Left colon (tissue), 2 donors: ENCODE results near the gene ENC1. TPM values are rescaled to one million over a fixed set of nuclear protein-coding genes. Genes with fewer than 3 reads are reported as not detected.

Experiments used
- ATAC-seq: fragments of 200-7000 bp; cut with Tn5 transposase; one replicate; pipeline ENCODE4 v1.9.1; 2020; ENCODE audit warnings: mild to moderate bottlenecking, moderate library complexity
- DNase-seq, 2 donors: peaks; one replicate each; pipeline ENCODE4 v3.0.0-alpha.2; 2020
- intact Hi-C, 2 donors: fragments of 100-400 bp; cut with DNase I in 1 of 2; cut with micrococcal nuclease in 1 of 2; formaldehyde crosslinking; loops; one replicate each; pipeline versions ENCODE4 v1.11.2 to v1.14.0; 2022; cut with DNase I, micrococcal nuclease
- total RNA-seq, 2 donors: library from RNA; stranded (reverse); fragmentation: NEBNext Ultra II Directional; extraction: Animal tissue kit (Norgen Biotek cat#: 25700); gene quantifications; one replicate each; pipeline ENCODE4 v1.2.1, GENCODE V29; 2021
- donor health status: DM: no; HTN: no; CAD: no.
- donor health status: DM: yes; HTN: yes; CAD: no.

Gene ENC1
- total RNA-seq, 2 donors from 2014 or later, result 18.9 to 27.4 TPM

DNA sequence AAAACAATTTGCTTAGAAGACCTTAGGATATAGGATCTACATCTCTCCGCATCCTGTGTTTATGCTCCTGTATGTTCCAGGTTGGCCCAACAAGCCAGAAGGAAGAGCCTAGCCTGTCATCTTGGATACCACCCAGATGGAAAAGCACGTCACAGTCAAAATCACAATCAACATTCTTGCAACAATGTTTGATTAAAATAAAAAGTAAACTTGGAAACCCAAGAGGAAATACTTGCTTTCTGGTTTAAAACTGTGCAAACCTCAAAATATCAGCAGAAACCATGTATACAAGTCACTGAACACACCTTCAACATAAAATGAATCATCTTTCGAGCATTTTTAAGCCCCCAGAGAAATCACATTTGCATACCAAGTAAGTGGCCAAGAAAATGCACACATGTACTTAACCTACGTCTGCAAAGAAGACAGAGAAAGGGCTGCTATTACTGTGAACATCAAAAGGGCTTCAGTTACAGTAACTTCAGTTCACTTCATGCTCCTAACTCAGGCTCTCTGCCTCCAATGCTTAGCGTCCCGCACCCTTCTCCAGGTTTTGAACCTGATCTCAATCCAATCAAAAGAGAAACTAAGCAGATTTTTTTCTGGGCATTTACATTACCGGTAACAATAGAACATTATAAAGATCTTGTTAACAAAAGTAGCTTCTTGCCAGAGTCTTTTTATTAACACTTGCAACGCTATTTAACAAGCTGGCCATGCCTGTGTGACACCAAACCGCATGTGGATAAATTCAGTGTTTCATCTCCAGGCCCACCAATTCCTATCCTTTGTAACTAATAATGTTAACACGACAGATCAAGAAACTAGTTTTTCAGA is 1.3 kb downstream of the ENC1 start:
- DNase-seq (no peak), ATAC-seq (no peak)

DNA sequence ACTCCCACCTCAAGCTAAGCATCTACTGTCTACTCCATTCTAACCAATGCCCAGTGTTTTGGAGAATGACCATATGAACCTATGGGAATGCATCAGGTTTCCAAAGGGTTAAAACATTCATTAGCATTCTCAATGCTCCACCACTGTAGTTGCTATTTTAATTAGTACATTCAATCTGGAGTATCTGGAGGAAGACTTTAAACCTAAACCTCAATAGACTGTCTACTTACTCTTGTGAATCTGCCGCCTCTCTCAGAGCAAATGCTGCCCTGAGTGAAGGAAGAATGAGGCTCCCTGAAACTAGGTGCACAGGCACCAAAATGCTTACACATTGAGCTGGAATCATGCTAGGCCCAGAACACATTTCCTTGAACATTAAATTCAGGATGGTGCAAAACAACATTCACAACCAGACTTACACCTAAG is 2.0 kb downstream of the ENC1 start:
- intact Hi-C loops, result no loop called here
- ATAC-seq, result no peak
- no peak for DNase-seq

More for the DNA sequence above, 1.3 kb downstream of the ENC1 start:
- intact Hi-C loops, result no loop called here

DNA sequence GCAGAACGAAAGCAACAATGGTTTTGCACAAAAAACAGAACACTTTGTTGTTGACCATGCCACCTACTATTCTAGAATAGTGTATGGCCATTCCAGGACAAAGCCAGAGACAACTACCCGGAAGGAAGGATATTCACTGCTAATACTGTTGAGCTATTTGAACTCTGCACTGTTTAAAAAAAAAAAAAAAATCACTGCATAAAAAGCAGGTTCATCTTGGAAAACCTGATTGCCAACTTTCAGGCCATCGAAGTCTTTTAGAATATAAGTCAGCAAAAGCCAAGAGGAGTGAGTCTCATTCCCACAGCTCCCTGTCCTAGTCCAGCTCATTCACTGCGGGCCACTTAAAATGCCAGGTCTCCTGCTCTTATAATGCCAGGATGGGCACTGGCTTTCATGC is 4.0 kb downstream of the ENC1 start:
- intact Hi-C loops, result no loop called here
- no peak for ATAC-seq
- no peak for DNase-seq

DNA sequence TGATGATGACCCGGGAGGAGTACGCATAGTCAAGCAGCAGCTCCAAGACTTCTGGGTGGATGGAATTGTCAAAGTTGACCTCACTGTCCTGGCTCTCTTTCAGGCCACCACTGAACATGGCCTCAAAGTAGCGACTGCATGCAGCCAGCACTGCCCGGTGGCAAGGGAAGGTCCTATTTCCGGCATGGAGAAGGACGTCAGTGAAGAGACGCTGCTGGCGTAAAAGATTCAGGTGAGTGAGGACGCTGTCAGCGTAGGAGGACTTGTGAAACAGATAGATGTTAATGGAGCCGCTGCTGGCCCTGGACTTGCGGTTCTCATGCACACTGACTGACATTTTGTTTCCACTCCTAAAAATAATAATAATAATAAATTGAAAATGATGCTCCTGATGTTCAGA is 4.4 kb downstream of the ENC1 start:
- intact Hi-C loops, result no loop called here
- ATAC-seq (no peak), DNase-seq (no peak)

DNA sequence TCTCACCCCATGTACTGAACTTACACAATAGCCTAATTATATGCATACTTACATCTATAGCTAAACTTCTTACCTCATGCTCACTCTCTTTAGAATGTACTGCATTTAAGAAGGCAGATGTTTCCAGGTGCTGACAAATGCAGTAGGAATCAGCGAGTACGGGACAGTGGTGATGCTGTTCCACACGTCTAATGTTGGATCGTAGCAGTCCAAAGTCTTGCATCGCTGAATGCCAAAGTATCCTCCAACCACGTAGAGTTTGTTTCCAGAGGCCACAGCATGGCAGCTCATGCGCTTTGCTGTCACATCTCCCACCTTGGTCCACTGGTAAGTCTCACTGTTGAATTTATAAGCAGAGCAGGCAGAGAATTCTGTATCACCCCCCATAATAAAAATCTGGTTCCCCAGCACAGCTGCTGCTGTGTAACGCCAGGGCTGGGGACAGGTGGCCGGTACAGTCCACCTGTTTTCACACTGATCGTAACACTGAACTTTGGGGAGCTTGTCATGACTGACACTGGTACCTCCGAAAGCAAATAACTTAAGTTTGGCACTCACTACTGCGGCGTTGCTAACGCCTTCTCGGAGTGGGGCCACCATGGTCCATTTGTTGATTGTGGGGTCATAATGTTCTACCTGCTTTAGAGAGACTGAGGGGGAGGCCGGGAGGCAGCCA is 5.8 kb downstream of the ENC1 start:
- intact Hi-C loops, result no loop called here
- ATAC-seq, result no peak
- DNase-seq, result no peak

DNA sequence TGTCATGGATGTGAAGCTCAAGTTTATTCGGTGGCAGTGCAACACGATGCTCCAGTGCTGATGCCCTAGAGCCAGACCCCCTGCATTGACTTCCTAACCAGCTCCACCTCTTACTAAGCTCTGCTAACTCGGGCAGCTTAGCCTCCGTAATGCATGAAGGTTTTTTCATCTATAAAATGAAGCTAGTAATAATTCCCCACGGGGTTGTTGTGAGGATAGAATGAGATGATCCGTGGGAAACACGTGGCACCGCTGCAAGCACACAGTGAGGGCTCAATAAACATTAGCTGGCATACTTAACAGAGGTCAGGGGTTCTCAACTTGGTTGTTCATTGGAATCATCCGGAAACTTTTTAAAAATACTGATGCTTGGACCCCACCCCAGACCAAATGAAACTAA is 6.8 kb downstream of the ENC1 start:
- intact Hi-C loops, result no loop called here
- no peak for ATAC-seq
- DNase-seq, result no peak

DNA sequence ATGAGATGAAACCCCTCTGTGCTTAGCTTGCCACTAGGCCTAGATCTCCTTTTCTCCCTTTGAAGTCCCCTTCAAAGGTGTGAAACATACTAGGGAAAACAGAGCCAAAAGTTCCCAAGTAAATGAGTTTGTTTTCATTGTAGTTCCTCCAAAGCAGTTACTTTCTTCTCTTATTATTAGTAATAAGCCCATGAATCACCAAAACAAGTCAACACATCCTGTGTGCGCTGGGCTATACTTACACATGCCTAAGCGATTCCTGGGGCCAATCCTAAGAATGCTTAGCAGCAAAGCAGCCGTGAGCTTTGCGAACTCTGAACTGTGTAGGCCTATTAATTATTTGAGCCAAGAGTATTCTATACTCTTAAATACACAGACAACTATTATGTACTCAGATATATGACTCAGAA is 7.6 kb downstream of the ENC1 start:
- ATAC-seq (no peak), DNase-seq (no peak)
- intact Hi-C loops, result no loop called here

DNA sequence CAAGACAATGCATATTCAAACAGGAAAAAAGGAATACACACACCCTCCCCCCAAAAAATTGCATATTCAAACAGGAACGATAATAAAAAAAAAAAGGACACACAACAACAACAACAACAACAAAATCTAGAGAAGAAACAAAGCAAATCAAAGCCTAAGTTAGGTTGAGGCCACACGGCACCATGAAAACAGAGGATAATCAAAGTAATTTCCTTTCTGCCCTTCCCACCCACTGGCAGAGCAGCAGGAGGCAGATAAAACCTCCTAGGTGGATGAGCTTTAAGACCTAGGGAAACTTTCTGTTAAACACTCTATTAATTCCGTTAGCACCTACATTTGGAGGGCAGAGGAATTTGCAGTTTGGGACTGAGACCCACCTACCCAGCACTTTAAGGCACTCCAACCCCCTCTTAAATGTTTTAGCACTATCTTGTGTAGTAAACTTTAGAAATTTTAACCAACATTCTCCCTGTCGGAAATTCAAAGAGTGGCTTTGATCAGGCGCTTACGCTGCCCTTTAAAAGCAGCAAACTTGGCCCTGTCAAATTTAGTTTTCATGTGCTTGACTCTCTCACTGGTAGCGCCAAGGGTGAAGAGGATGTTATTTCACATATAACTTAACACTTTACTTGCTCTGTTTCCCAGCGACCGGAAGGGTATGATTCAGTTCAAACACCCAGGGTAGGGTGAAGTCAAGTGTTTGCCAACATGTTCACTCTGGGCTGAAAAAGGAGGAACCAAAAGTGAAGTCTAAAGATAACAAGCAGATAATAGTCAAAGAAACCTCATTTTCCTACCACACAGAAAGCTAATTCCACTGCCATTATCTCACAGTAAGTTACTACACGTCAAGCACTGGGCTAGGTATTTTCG is 9.2 kb downstream of the ENC1 start:
- DNase-seq (no peak), ATAC-seq (peak; percentile 33)
- intact Hi-C loops, result no loop called here

DNA sequence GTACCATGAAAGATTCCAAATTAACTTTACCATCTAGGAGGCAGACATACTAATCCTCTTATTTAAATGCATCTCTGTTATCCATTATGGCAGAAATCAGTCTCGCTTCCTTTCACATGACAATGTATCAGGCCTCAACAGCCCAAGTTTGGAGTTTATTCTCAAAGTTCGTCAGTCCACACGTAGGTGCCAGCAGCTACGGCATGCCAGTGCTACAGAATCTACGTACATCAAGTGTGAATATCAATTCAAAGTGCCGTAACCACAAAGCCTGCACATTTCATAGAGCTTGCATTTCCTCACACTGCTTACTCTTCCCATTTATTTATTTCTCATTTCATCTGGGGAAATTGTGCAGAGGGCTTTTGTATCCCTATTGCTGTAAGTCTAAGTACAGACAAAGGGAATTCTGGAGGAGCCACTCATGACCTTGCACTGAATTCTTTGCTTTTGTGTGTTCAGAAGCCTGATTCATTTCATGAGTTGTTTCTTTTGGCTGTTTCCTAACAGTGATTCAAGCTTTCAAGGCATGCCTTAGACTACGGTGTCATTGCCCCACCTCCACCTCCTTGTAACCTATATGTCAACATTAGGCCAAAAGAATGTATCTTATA is 10.0 kb downstream of the ENC1 start:
- intact Hi-C loops, result no loop called here
- DNase-seq (no peak), ATAC-seq (no peak)

DNA sequence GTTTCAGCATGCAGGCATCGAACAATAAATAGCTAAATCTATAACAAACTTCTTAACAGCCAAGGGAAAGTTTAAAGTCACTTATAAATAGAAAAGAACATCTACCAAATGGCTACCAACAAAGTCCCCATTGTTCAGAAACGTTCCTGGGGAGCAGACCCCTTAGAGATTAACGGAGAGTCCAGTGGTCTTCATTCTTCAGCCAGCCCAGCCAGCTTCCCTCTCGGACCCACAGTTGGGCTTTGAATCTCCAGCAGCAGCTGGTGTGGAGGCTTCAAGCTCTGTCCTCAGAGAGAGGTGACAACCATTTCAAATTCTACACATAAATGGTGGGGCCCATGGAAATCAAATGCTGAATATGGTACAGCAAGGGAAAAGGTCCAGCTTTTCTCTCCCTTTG is 11.2 kb downstream of the ENC1 start:
- intact Hi-C loops, result no loop called here
- DNase-seq (no peak), ATAC-seq (no peak)

DNA sequence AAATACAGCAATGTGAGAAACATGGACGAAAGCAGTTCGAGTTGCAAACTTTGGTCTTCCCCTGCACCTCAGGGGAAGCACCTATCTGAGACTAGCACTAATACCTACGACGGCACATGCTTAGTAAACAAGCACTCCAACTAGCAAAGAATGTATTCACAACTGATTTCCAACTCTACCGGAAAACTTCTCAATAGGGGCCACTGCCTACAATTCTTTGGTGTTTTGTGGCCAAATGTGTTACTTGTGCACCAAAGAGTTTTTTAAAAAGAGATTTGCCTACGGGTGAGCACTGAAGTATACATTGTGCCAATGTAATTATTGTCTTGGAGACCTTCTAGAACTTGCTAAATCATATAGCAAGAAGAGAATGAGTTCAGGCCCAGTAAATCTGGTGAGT is 12.2 kb downstream of the ENC1 start:
- DNase-seq (no peak), ATAC-seq (no peak)
- intact Hi-C loops, result no loop called here

DNA sequence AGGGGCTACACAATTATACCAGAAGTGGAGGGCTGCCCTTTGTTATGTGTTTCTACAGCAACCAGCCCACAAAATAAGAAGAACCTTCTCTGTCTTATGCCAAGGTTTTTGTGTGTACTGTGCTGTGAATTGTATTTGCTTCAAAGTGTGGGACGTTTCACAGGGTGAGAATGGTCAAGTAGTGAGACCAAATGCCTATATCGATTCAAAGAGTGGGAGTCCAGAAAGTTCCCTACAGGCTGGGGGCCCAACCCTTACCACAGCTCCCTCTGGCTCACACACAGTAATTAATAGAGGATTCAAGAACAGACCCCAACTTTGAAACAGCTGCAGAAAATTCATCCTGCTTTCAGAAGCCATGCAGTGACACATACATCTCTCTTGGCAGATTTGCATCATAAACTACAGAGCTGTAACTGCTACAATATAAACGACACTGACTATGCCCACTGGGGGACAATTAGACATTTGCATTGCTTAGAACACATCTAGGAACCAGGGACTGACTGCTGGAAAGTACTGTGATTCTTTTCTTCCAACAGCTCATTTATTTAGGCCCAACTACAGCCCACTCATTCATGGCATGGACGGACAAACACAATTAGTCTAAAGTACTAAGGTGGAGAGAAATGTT is 12.8 kb downstream of the ENC1 start:
- ATAC-seq (no peak), DNase-seq (no peak)
- intact Hi-C loops, result no loop called here

DNA sequence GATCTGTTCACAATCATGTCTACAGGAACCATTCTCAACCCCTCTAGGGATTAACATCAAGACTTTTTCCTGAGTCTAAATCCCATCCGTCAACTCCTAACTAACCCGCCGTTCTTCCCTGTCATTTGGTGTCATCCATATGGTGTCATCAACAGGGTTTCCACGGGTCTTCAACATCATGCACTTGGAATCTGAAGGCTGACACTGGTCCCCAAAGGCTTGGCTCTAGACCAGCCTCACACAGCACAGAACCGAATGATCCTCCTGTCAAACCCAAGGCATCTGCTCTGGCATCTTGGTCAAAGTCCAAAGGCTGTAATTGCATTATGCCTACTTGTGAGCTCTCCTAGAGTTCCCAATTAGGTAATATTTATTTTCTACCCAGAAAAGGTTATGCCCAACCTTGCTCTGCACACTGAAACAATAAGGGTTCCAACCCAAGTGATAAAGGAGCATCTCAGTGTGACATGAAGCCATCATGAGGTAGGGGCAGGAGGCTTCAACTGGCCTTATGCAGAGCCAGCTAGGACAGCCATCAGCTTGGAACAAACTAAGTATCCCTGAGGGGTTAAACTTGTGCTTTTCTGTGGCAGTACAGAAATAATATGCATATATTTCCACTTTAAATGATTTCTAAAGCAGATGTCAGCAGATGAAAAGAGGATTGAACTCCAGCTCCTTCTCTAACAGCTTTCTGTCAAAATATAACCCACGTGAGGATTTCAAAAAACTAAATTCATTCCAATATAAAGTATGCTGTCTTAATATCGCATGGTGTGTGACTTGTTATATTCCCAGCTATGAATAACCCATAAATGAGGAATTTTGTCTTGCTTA is 13.9 kb downstream of the ENC1 start:
- intact Hi-C loops, result no loop called here
- ATAC-seq, result peak; percentile 78
- DNase-seq, result no peak

DNA sequence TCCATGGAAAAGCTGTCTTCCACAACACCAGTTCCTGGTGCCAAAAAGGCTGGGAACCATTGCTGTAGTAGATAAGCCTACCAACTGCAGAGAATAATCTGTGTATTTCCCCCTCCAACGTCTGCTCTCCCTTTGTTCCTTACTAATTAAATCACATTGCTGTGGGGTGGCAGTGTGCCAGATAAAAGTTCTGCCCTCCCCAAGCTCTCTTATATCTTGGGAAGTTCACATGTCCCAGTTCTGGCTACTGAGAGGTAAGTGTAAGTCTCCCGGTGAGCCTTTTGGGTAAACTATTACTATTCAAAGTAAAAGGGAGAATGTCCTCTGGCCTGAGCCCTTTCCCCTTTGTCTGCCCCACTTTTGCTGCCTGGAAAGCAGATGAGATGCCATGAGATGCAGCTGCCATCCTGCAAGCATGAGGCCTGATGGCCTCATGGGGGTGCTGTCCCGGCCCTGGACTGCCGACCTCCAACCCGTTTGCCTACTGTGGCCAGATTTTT is 14.7 kb downstream of the ENC1 start:
- DNase-seq (peak in 1 of 2 donors; percentile 25), ATAC-seq (peak; percentile 60)
- intact Hi-C loops, result no loop called here

DNA sequence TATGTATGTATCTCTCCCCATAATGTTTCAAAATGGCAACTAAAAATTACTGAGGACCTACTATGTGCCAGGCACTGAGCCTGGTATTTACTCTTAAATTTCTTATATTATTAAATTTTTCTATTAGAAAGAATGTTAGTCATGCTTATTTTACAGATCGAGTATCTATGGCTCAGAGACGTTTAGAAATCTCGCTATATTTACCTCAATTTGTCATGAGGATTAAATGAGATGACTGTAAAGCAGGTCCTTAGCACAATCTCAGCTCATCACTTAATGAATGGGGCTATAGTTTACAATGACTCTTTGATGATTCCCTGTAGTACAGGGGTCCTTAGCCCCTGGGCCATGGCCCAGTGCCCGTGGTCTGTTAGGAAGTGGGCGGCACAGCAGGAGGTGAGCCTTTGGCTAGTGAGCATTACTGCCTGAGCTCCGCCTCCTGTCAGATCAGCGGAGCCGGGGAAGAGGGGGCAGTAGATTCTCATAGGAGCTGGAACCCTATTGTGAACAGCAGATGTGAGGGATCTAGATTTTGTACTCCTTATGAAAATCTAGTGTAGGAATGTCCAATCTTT is 15.5 kb downstream of the ENC1 start:
- no peak for DNase-seq
- intact Hi-C loops, result no loop called here
- no peak for ATAC-seq

DNA sequence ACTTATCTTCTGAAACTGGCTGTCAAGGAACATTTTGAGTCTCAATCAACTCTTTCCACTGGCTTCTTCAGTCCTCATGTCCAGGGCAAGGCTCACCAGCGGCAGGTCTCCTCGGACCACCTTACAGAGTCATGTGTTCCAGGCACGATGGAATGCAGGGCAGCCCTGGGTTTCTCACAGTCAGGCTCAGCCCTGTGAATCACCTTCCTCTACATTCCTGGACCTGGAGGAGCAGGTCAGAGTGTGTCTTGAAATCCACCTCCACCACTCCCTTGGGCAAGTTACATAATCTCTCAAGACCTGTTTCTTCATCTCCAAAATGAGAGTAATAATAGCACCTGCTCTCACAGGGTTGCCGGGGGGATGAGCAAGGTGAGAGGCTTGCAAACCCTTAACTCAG is 16.0 kb downstream of the ENC1 start:
- ATAC-seq (no peak), DNase-seq (no peak)
- intact Hi-C loops, result no loop called here

DNA sequence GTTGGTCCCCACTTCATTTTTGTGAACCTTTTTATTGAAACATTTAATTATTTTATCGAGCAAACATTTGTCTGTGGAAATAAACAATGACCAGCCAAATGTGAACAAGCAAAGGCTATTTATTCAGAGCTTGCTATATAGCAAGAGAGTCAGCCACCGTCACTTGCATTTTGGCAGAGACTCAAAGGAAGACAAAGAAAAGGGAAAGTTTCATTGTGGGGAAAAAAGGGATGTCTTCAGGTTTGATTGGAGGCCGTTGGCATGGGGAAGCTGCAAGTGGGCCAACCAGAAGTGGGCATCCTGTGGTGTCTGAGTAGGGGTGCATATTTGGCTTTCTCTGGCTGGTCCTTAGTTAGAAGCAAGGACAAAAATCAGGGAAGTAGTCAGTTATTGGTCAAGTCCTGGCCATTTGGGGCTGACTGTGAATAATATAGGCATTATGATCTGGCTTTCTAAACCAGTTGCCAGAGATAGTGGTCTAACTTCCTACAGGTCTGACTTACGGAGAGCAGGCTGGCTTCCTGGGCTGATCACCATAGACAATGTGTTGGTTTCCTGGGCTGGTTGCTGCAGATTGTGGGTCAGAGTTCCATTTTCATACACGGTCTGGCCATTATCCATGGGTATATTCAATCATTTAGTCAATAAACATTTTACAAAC is 16.6 kb downstream of the ENC1 start:
- intact Hi-C loops, result no loop called here
- DNase-seq, result no peak
- no peak for ATAC-seq
